AG09309 (cell line): Measurements from ENCODE around the gene GNAI1.

Experiments used
- DNase-seq: peaks from one replicate; pipeline ENCODE4 v3.0.0-alpha.2; 2010; ENCODE audit warnings: low read depth
- H3K4me3 ChIP-seq: 2 replicates; pipeline ENCODE4 v1.5.1; 2011; ENCODE audit warnings: mild to moderate bottlenecking, low read depth, low read length, moderate library complexity; ENCODE audit not compliant: control insufficient read depth
- TF ChIP-seq, protein P1 (sequence below): IDR thresholded peaks from 2 replicates; pipeline ENCODE4 v1.5.1; 2011; ENCODE audit warnings: mild to moderate bottlenecking, low read depth, low read length, inconsistent platforms; ENCODE audit not compliant: insufficient read depth, control insufficient read depth; ENCODE audit errors: missing control alignments

The GNAI1 gene

DNA sequence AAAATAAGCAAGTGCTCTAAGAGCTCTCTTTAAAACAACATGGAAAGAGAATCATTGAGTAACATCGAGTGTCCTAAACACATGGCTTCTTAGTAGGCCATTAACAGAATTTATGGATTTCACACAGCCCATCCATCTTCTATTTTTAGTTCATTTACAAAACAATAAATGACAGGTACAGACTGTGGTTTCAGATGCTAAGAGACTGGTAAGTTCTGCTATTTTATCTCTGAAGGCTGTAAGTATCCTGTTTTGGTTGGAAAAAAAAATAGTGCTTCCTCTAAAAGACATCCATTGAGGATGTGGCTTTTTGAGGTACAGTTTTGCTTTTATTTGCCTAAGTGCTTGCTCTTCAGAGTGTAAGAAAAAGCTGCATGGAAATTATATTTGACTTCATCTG is 27.4 kb upstream of the GNAI1 start:
- H3K4me3 ChIP-seq: no peak overlapping the region
- DNase-seq: no peak
- TF ChIP-seq, protein P1, sequence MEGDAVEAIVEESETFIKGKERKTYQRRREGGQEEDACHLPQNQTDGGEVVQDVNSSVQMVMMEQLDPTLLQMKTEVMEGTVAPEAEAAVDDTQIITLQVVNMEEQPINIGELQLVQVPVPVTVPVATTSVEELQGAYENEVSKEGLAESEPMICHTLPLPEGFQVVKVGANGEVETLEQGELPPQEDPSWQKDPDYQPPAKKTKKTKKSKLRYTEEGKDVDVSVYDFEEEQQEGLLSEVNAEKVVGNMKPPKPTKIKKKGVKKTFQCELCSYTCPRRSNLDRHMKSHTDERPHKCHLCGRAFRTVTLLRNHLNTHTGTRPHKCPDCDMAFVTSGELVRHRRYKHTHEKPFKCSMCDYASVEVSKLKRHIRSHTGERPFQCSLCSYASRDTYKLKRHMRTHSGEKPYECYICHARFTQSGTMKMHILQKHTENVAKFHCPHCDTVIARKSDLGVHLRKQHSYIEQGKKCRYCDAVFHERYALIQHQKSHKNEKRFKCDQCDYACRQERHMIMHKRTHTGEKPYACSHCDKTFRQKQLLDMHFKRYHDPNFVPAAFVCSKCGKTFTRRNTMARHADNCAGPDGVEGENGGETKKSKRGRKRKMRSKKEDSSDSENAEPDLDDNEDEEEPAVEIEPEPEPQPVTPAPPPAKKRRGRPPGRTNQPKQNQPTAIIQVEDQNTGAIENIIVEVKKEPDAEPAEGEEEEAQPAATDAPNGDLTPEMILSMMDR: no peak

DNA sequence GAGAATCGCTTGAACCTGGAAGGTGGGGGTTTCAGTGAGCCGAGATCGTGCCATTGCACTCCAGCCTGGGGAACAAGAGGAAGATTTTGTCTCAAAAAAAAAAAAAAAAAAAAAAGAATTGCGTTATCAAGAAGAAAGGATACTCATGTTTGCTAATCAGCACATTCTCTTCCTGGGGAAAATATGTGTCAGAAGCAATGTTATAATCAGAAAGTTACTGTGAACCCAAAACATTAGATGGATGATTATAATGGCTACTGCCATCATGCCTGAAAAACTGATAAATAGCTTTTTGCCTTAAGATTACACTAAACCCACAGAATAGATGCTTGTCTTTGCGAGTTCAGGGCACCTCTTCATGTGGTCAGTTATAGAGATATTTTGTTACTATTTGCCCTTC is 24.3 kb upstream of the GNAI1 start:
- H3K4me3 ChIP-seq: no peak overlapping the region
- TF ChIP-seq, protein P1: no peak
- DNase-seq: no peak

DNA sequence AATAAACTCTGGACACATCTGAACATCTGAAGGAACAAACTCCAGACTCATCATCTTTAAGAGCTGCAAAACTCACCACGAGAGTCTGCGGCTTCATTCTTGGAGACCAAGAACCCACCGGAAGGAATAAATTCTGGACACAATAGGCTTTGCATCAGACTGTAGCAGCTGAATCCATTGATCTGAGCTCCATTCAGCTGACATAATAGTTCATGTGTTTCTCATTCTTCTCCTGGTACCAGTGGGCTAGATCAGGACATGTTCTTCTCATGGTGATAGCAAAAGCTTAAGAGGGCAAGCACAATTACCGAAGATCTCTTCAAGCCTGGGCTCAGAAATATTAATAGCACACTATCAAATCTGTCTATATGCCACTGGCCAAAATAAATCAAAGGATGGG is 20.5 kb upstream of the GNAI1 start:
- DNase-seq: no peak
- TF ChIP-seq, protein P1: no peak
- no peak overlapping the region for H3K4me3 ChIP-seq

DNA sequence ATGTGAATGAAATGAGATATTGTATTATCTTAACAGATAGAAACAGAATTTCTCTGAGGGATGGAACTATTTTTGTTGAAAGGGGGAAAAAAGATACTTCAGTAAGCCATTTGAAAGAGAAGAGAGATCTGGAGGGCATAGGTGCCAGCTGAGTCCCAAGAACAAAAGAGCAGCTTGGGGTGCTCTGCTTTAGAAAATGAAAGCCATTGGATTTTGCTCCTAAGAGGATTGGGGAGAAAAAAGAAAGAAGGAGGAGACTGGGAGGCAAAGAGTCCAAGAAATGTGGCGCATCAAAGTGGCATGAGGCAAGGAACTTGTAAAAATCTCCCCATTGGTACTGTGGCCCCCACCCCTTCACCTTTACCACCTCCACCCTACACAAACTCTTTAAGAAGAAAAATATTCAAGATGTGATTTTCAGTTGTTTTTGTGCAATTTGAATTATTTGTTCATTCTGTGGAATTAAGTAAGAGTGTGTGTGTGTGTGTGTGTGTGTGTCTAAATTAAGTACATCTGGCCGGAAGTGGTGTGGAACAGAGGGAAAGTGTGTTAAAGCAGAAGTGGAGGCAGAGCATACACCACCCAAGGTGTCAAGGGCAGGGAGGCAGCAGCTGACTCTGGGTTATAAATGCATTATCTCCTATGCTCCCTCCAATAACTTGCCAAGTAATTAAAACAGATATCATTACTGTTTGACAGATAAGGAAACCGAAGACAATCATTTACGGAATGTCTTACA is 9.9 kb upstream of the GNAI1 start:
- no peak overlapping the region for H3K4me3 ChIP-seq
- TF ChIP-seq, protein P1: no peak
- DNase-seq: no peak

DNA sequence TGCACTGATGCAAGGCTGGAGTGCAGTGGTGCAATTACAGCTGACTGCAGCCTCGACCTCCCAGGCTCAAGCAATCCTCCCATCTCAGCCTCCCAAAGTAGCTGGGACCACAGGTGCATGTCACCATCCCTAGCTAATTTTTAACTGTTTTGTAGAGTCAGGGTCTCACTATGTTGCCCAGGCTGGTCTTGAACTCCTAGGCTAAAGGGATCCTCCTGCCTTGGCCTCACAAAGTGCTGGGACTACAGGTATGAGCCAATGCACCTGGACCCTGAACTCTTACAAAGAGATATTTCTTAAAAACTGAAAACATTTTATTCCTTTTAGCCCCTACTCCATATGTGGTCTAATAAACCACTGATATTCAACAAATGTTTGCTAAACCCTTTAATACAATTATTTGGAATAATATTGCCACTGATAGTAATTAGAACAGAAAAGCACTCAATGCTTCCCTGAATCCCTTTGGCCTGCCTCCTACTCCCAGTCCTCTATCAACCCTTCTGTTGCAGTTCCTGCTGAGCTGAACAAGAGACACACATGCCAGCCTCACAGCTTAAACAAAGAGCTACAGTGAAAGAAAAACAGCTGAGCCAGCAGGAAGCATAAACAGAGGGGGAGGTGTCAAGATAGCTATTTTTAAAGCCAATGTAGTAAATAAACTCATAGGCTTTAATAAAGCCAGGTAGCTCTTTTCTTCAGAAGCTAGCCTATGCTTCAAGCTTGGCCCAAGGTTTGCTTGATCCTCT is 7.0 kb upstream of the GNAI1 start:
- no peak for DNase-seq
- TF ChIP-seq, protein P1: no peak
- no peak overlapping the region for H3K4me3 ChIP-seq

DNA sequence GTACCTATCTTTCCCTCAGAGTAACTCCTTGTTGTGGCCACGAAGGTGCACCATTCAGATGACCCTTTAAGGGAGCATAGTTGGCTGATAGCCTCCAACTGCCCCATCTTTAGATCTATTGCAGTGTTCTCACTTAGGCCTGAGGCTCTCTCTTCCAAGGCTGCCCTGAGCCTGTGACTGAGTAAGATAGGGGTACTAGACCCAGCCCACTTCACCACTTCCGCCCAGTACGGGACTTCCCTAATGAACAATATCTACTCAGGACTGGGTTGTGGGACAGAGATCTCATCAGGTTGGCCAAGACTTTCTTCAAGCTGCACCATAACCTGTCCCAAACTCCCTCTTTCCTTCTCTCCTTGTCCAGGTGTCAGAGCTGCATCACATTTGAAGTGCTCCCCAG is 5.7 kb upstream of the GNAI1 start:
- TF ChIP-seq, protein P1: no peak
- no peak overlapping the region for H3K4me3 ChIP-seq
- no peak for DNase-seq
